ENCODE results near the gene DNAJB2.

DNA sequence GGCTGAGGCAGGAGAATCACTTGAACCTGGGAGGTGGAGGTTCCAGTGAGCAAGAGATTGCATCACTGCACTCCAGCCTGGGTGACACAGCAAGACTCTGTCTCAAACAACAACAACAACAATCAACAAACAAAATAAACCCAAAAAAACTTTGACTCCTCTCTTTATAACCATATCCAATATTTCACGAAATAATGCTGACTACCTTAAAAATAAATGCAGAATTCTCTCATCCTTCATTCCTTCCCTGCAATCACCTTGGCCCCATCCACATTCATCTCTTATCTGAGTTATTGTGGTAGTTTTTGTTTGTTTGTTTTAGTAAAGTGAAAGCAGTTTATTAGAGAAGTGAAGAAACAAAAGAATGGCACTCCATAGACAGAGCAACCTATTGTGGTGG, 26.9 kb downstream of the DNAJB2 start:
- TF ChIP-seq, protein P1, sequence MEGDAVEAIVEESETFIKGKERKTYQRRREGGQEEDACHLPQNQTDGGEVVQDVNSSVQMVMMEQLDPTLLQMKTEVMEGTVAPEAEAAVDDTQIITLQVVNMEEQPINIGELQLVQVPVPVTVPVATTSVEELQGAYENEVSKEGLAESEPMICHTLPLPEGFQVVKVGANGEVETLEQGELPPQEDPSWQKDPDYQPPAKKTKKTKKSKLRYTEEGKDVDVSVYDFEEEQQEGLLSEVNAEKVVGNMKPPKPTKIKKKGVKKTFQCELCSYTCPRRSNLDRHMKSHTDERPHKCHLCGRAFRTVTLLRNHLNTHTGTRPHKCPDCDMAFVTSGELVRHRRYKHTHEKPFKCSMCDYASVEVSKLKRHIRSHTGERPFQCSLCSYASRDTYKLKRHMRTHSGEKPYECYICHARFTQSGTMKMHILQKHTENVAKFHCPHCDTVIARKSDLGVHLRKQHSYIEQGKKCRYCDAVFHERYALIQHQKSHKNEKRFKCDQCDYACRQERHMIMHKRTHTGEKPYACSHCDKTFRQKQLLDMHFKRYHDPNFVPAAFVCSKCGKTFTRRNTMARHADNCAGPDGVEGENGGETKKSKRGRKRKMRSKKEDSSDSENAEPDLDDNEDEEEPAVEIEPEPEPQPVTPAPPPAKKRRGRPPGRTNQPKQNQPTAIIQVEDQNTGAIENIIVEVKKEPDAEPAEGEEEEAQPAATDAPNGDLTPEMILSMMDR (IDR thresholded peaks at IDR 0.05), result no peak
- TF ChIP-seq POLR2A (IDR thresholded peaks at IDR 0.05), result no peak
